SU-DHL-6 (cell line): ENCODE data around the gene ERBB2.

Source experiments
- H2AFZ ChIP-seq: fragments of 200-600 bp; sonication (generic); 2 replicates; pipeline ENCODE4 v1.6.1; 2014; ENCODE audit warnings: low read depth, mild to moderate bottlenecking, moderate library complexity, mixed read lengths, antibody characterized with exemption, low read length; ENCODE audit not compliant: severe bottlenecking
- H3F3A ChIP-seq: fragments of 200-600 bp; shearing (Covaris generic); 2 replicates; pipeline ENCODE4 v1.6.0; 2016; ENCODE audit warnings: antibody characterized with exemption, mild to moderate bottlenecking; ENCODE audit not compliant: insufficient read depth
- H3K27ac ChIP-seq: fragments of 200-600 bp; sonication (generic); 2 replicates; pipeline ENCODE4 v1.5.1; 2016; ENCODE audit warnings: low read depth, mild to moderate bottlenecking, low read length, moderate library complexity, mixed read lengths
- H3K27me3 ChIP-seq: fragments of 200-600 bp; sonication (generic), shearing (Covaris generic); 2 replicates; pipeline ENCODE4 v1.6.0; 2014; ENCODE audit warnings: mild to moderate bottlenecking, low read length
- H3K36me3 ChIP-seq: fragments of 200-600 bp; sonication (generic); 2 replicates; pipeline ENCODE4 v1.6.1; 2014; ENCODE audit warnings: mild to moderate bottlenecking, low read length, mixed read lengths
- H3K4me2 ChIP-seq: fragments of 300-600, 200-600 bp; shearing (Covaris generic), sonication (generic); 2 replicates; pipeline ENCODE4 v1.6.0; 2014; ENCODE audit warnings: low read length, low read depth, mild to moderate bottlenecking; ENCODE audit not compliant: poor library complexity, severe bottlenecking
- H3K4me3 ChIP-seq: fragments of 200-600 bp; sonication (generic); 2 replicates; pipeline ENCODE4 v1.5.1; 2014; ENCODE audit warnings: antibody characterized with exemption, low read length, mild to moderate bottlenecking, mixed read lengths; ENCODE audit not compliant: insufficient read depth, poor library complexity, severe bottlenecking
- H3K79me2 ChIP-seq: fragments of 200-600 bp; sonication (generic); 2 replicates; pipeline ENCODE4 v1.6.1; 2014; ENCODE audit warnings: mild to moderate bottlenecking, low read length, moderate library complexity; ENCODE audit not compliant: insufficient read depth
- H3K9ac ChIP-seq: fragments of 200-600 bp; sonication (generic); 2 replicates; pipeline ENCODE4 v1.7.0; 2014; ENCODE audit warnings: mild to moderate bottlenecking, low read length
- H3K9me2 ChIP-seq: fragments of 200-600 bp; sonication (generic); replicated peaks from 2 replicates; pipeline ENCODE4 v1.6.1; 2014; ENCODE audit warnings: low read length; ENCODE audit not compliant: insufficient read depth
- H3K9me3 ChIP-seq: fragments of 200-600 bp; sonication (generic); 2 replicates; pipeline ENCODE4 v1.6.1; 2014; ENCODE audit warnings: low read length, mixed read lengths; ENCODE audit not compliant: insufficient read depth
- H4K20me1 ChIP-seq: fragments of 200-600 bp; sonication (generic); 2 replicates; pipeline ENCODE4 v1.6.1; 2014; ENCODE audit warnings: low read depth, mild to moderate bottlenecking, antibody characterized with exemption, low read length, moderate library complexity, mixed read lengths
- CTCF ChIP-seq: fragments of 200-600 bp; sonication (generic); IDR thresholded peaks from one replicate; pipeline ENCODE4 v1.5.1; 2017; ENCODE audit warnings: antibody characterized with exemption, mild to moderate bottlenecking, low read length, moderate library complexity; ENCODE audit not compliant: insufficient read depth, poor library complexity, severe bottlenecking
- EZH2phosphoT487 ChIP-seq: fragments of 200-600 bp; sonication (generic), shearing (Covaris generic); conservative IDR thresholded peaks from 2 replicates; pipeline ENCODE4 v1.6.1; 2018; ENCODE audit warnings: mild to moderate bottlenecking, antibody characterized with exemption, low read length, moderate library complexity, mixed read lengths

ERBB2 gene

GRCh38 chr17:39744836-39745215 is 45.0 kb downstream of the ERBB2 start:
- no peaks in the 10 kb centered on the region for H3K9me2 ChIP-seq
- H3K79me2 ChIP-seq: no peaks in the 10 kb centered on the region
- no peak overlapping the region for H3K9ac ChIP-seq
- no peaks in the 10 kb centered on the region for H3K27me3 ChIP-seq
- H3K9me3 ChIP-seq: no peaks in the 10 kb centered on the region
- H3K4me3 ChIP-seq: no peak overlapping the region
- no peak overlapping the region for H2AFZ ChIP-seq
- H3K4me2 ChIP-seq: no peak overlapping the region
- no peaks in the 10 kb centered on the region for H3F3A ChIP-seq
- no peaks in the 10 kb centered on the region for H3K36me3 ChIP-seq
- TF ChIP-seq CTCF (no peak), EZH2phosphoT487 (no peak)
- no peaks in the 10 kb centered on the region for H4K20me1 ChIP-seq
- no peak overlapping the region for H3K27ac ChIP-seq

- Histone ChIP-seq H3F3A (no peaks in the 10 kb centered on the region), H3K9me3 (no peaks in the 10 kb centered on the region), H3K4me2 (no peak overlapping the region), H3K9me2 (no peaks in the 10 kb centered on the region), H4K20me1 (no peaks in the 10 kb centered on the region), H2AFZ (no peak overlapping the region), H3K27me3 (no peaks in the 10 kb centered on the region), H3K9ac (no peak overlapping the region), H3K36me3 (no peaks in the 10 kb centered on the region), H3K79me2 (no peaks in the 10 kb centered on the region), H3K4me3 (no peak overlapping the region), H3K27ac (no peak overlapping the region)
- no peak for TF ChIP-seq CTCF
- no peak for TF ChIP-seq EZH2phosphoT487
Measured at GRCh38 chr17:39745335-39746144, 45.7 kb downstream of the ERBB2 start.

GRCh38 chr17:39746145-39746461 is 46.2 kb downstream of the ERBB2 start:
- no peaks in the 10 kb centered on the region for H3K9me2 ChIP-seq
- H3K27ac ChIP-seq: no peak overlapping the region
- no peaks in the 10 kb centered on the region for H3K79me2 ChIP-seq
- H2AFZ ChIP-seq: no peak overlapping the region
- TF ChIP-seq EZH2phosphoT487 (no peak), CTCF (no peak)
- no peak overlapping the region for H3K4me2 ChIP-seq
- no peak overlapping the region for H3K9ac ChIP-seq
- no peaks in the 10 kb centered on the region for H3K27me3 ChIP-seq
- no peak overlapping the region for H3K4me3 ChIP-seq
- no peaks in the 10 kb centered on the region for H3K36me3 ChIP-seq
- H3K9me3 ChIP-seq: no peaks in the 10 kb centered on the region
- no peaks in the 10 kb centered on the region for H3F3A ChIP-seq
- H4K20me1 ChIP-seq: no peaks in the 10 kb centered on the region
